ENCODE data around the gene ARID1B. TPM values are rescaled to one million over a fixed set of nuclear protein-coding genes. Genes with fewer than 3 reads are reported as not detected.

The ARID1B gene
- total and polyA plus RNA-seq, 2 of the 13 experiments (the other 11 are each of a cell fraction or from before 2014, with no cell fraction given): 20.1 to 32.6 TPM

DNA sequence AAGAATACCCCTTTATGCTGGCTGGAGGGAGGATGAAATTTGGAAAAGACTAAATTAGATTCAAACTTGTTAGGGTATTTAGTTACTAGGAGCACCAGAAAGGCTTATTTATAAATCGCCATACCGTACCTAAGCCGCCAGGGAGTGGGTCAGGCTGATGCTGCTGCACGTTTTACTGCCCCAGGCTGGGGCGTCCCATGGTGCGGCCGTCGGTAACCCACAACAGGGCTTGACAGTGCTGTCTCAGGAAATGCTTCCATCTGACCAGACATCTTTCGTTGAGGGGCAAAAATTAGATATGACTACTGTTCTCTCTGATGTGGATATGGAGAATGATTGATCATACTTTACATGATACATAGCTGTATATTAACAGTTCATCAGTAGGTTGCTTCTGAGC lies 52.9 kb downstream of the ARID1B start:
- Histone ChIP-seq H3K4me2 (ENCODE audit: low read depth, low read length) (no peak overlapping the region), H3K79me2 (ENCODE audit: insufficient read depth, low read length) (peaks cover 75% of the 10 kb centered on the region), H3K4me3 (replicated peaks in 1 of 3; ENCODE audit: insufficient read depth in 1 of 3, low read depth in 2 of 3, low read length in 3 of 3) (no peak overlapping the region), H3K4me1 (ENCODE audit: insufficient read depth, low read length) (peaks cover 12% of the 10 kb centered on the region; the same call in 1 of the 2 replicates), H2AFZ (ENCODE audit: low read length) (no peak overlapping the region), H3K9me3 (ENCODE audit: low read length) (no peaks in the 10 kb centered on the region), H3K27me3 (ENCODE audit: control insufficient read depth in 1 of 2, insufficient read depth in 2 of 2, low read length in 2 of 2) (no peaks in the 10 kb centered on the region), H3K36me3 (replicated peaks in 1 of 2; ENCODE audit: control insufficient read depth in 1 of 2, insufficient read depth in 2 of 2, low read length in 2 of 2) (peaks cover 7 to 22% of the 10 kb centered on the region in 2 experiments; a peak in 4 of 5 replicates), H4K20me1 (ENCODE audit: insufficient read depth, low read length) (peaks cover 19% of the 10 kb centered on the region), H3K9ac (ENCODE audit: insufficient read depth, low read depth, low read length) (no peak overlapping the region), H3K27ac (ENCODE audit: extremely low read length, insufficient read depth, low read length) (no peak overlapping the region)
- ATAC-seq (no peak), FAIRE-seq (no peak), DNase-seq (ENCODE audit: low spot score) (no peak)
- TF ChIP-seq SCMH1 (CRISPR knock-in tag; IDR thresholded peaks at IDR 0.05; ENCODE audit: borderline replicate concordance): no peak
- TF ChIP-seq NFYC (CRISPR knock-in tag; IDR thresholded peaks at IDR 0.05): no peak
- TF ChIP-seq RELA (CRISPR knock-in tag; IDR thresholded peaks at IDR 0.05): no peak
- no peak for TF ChIP-seq ZNF282 (IDR thresholded peaks at IDR 0.05; ENCODE audit: partially characterized antibody)
- TF ChIP-seq, protein P1, sequence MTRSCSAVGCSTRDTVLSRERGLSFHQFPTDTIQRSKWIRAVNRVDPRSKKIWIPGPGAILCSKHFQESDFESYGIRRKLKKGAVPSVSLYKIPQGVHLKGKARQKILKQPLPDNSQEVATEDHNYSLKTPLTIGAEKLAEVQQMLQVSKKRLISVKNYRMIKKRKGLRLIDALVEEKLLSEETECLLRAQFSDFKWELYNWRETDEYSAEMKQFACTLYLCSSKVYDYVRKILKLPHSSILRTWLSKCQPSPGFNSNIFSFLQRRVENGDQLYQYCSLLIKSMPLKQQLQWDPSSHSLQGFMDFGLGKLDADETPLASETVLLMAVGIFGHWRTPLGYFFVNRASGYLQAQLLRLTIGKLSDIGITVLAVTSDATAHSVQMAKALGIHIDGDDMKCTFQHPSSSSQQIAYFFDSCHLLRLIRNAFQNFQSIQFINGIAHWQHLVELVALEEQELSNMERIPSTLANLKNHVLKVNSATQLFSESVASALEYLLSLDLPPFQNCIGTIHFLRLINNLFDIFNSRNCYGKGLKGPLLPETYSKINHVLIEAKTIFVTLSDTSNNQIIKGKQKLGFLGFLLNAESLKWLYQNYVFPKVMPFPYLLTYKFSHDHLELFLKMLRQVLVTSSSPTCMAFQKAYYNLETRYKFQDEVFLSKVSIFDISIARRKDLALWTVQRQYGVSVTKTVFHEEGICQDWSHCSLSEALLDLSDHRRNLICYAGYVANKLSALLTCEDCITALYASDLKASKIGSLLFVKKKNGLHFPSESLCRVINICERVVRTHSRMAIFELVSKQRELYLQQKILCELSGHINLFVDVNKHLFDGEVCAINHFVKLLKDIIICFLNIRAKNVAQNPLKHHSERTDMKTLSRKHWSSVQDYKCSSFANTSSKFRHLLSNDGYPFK (CRISPR knock-in tag; IDR thresholded peaks at IDR 0.05; ENCODE audit: borderline replicate concordance): no peak
- TF ChIP-seq KMT2B (CRISPR knock-in tag; IDR thresholded peaks at IDR 0.05): no peak
- no peak for TF ChIP-seq CREB3 (CRISPR knock-in tag; IDR thresholded peaks at IDR 0.05)
- TF ChIP-seq ZNF766 (CRISPR knock-in tag; IDR thresholded peaks at IDR 0.05; ENCODE audit: borderline replicate concordance): no peak
- no peak for TF ChIP-seq KMT2A (CRISPR knock-in tag; IDR thresholded peaks at IDR 0.05)
- no peak for TF ChIP-seq TBL1XR1 (IDR thresholded peaks at IDR 0.05; ENCODE audit: borderline replicate concordance, low read length, partially characterized antibody)
- no peak for TF ChIP-seq ETV5 (CRISPR knock-in tag; IDR thresholded peaks at IDR 0.05; ENCODE audit: borderline replicate concordance)
- CTCF ChIA-PET (ENCODE audit: low intra/inter-chr PET ratio, low total read pairs): no interaction called here
- intact Hi-C loops (cut with micrococcal nuclease; ENCODE audit: unreplicated experiment) (no loop called here), in situ Hi-C loops (cut with HindIII; ENCODE audit: extremely low pct_ligation_motif_present, low pct_unique_long_range_greater_than_20kb) (no loop called here)
- WGBS (ENCODE audit: low lambda C conversion rate): 91% methylated on average over 9 of the region's 9 CpGs
- POLR2A ChIA-PET: no interaction called here
- no TSS peak for BruUV-seq (replicated peaks)
